ENCODE data around the gene ZNF592.

DNA sequence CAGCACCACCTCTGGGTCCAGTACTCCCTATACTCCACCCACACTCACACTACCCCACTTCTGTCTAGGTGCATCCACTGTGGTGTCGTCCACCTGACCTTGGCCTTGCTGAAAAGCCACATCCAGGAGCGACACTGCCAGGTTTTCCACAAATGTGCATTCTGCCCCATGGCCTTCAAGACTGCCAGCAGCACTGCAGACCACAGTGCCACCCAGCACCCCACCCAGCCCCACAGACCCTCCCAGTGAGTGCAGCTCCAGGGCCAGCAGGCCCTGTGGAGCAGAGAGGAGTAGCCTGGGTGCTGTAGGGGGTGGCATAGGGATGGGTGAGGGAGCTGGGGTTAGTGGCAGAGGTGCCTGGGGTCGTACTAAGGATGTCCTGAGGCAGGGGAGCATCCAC lies 49.4 kb downstream of the ZNF592 start:
- no peak for TF ChIP-seq POLR2A (IDR thresholded peaks at IDR 0.05)
- TF ChIP-seq, protein P1, sequence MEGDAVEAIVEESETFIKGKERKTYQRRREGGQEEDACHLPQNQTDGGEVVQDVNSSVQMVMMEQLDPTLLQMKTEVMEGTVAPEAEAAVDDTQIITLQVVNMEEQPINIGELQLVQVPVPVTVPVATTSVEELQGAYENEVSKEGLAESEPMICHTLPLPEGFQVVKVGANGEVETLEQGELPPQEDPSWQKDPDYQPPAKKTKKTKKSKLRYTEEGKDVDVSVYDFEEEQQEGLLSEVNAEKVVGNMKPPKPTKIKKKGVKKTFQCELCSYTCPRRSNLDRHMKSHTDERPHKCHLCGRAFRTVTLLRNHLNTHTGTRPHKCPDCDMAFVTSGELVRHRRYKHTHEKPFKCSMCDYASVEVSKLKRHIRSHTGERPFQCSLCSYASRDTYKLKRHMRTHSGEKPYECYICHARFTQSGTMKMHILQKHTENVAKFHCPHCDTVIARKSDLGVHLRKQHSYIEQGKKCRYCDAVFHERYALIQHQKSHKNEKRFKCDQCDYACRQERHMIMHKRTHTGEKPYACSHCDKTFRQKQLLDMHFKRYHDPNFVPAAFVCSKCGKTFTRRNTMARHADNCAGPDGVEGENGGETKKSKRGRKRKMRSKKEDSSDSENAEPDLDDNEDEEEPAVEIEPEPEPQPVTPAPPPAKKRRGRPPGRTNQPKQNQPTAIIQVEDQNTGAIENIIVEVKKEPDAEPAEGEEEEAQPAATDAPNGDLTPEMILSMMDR (IDR thresholded peaks at IDR 0.05) = no peak
